Trophoblast cell (in vitro differentiated cells and primary cell): Measurements from ENCODE around the gene TNNT1.

Experiments used
- DNase-seq, 2 donors: peaks; one replicate each; pipeline ENCODE4 v3.0.0-alpha.2; 2016
- H2AFZ ChIP-seq: 2 replicates; pipeline ENCODE4 v1.6.1; 2013; ENCODE audit warnings: low read length, moderate library complexity, mild to moderate bottlenecking; ENCODE audit not compliant: insufficient read depth, poor library complexity
- H2AK5ac ChIP-seq: 2 replicates; pipeline ENCODE4 v1.6.1; 2013; ENCODE audit warnings: mild to moderate bottlenecking, low read length
- H2BK120ac ChIP-seq: 2 replicates; pipeline ENCODE4 v1.6.1; 2013; ENCODE audit warnings: low read length, mild to moderate bottlenecking, moderate library complexity; ENCODE audit not compliant: insufficient read depth, poor library complexity
- H2BK12ac ChIP-seq: 2 replicates; pipeline ENCODE4 v1.6.1; 2013; ENCODE audit warnings: mild to moderate bottlenecking, low read length, moderate library complexity
- H2BK5ac ChIP-seq: 2 replicates; pipeline ENCODE4 v1.6.1; 2013; ENCODE audit warnings: low read length, low read depth, moderate library complexity, mild to moderate bottlenecking; ENCODE audit not compliant: poor library complexity
- H3K14ac ChIP-seq: 2 replicates; pipeline ENCODE4 v1.6.1; 2013; ENCODE audit warnings: mild to moderate bottlenecking, low read length
- H3K18ac ChIP-seq: 2 replicates; pipeline ENCODE4 v1.6.1; 2013; ENCODE audit warnings: mild to moderate bottlenecking, low read length
- H3K23ac ChIP-seq: 2 replicates; pipeline ENCODE4 v1.6.1; 2013; ENCODE audit warnings: low read length
- H3K27ac ChIP-seq: 2 replicates; pipeline ENCODE4 v1.5.1; 2013; ENCODE audit warnings: low read depth, mild to moderate bottlenecking, inconsistent platforms, low read length, moderate library complexity
- H3K27me3 ChIP-seq: 2 replicates; pipeline ENCODE4 v1.6.1; 2013; ENCODE audit warnings: inconsistent platforms, mild to moderate bottlenecking, low read length, moderate library complexity; ENCODE audit not compliant: insufficient read depth
- H3K36me3 ChIP-seq, 2 experiments: 1 replicate in 1 of 2; 2 replicates in 1 of 2; pipeline ENCODE4 v1.6.1; 2013; ENCODE audit warnings: low read length in 2 of 2, mild to moderate bottlenecking in 2 of 2, moderate library complexity in 1 of 2; ENCODE audit not compliant: insufficient read depth in 2 of 2, control insufficient read depth in 1 of 2
- H3K4ac ChIP-seq: 2 replicates; pipeline ENCODE4 v1.6.1; 2013; ENCODE audit warnings: low read depth, mild to moderate bottlenecking, low read length, moderate library complexity
- H3K4me1 ChIP-seq, 2 experiments: 1 replicate in 1 of 2; 2 replicates in 1 of 2; pipeline ENCODE4 v1.6.1; 2013; ENCODE audit warnings: low read length in 2 of 2, mild to moderate bottlenecking in 2 of 2, moderate library complexity in 1 of 2; ENCODE audit not compliant: insufficient read depth in 2 of 2, control insufficient read depth in 1 of 2
- H3K4me2 ChIP-seq: 2 replicates; pipeline ENCODE4 v1.6.1; 2013; ENCODE audit warnings: inconsistent platforms, mild to moderate bottlenecking, low read length, moderate library complexity
- H3K4me3 ChIP-seq: 2 replicates; pipeline ENCODE4 v1.5.1; 2013; ENCODE audit warnings: mild to moderate bottlenecking, low read depth, low read length, inconsistent platforms
- H3K79me1 ChIP-seq: one replicate; pipeline ENCODE4 v1.6.1; 2013; ENCODE audit warnings: low read length
- H3K79me2 ChIP-seq: 2 replicates; pipeline ENCODE4 v1.6.1; 2013; ENCODE audit warnings: low read length, mild to moderate bottlenecking; ENCODE audit not compliant: control insufficient read depth, insufficient read depth, poor library complexity
- H3K9ac ChIP-seq: 2 replicates; pipeline ENCODE4 v1.6.1; 2013; ENCODE audit warnings: mild to moderate bottlenecking, low read length
- H3K9me3 ChIP-seq: 2 replicates; pipeline ENCODE4 v1.6.1; 2013; ENCODE audit warnings: low read depth, mild to moderate bottlenecking, control low read depth, inconsistent platforms, low read length; ENCODE audit not compliant: insufficient read depth
- H4K12ac ChIP-seq: 2 replicates; pipeline ENCODE4 v1.6.1; 2013; ENCODE audit warnings: low read depth, mild to moderate bottlenecking, low read length, moderate library complexity
- H4K8ac ChIP-seq: 2 replicates; pipeline ENCODE4 v1.6.1; 2013; ENCODE audit warnings: low read depth, mild to moderate bottlenecking, low read length, moderate library complexity
- H4K91ac ChIP-seq: one replicate; pipeline ENCODE4 v1.6.1; 2013; ENCODE audit warnings: low read depth, mild to moderate bottlenecking, low read length, moderate library complexity
- WGBS: extraction: QIAGEN DNeasy Blood & Tissue Kit; methylation state at CpG from one replicate; pipeline ENCODE4 v1.1.7; 2013; ENCODE audit warnings: missing lambda C conversion rate; ENCODE audit not compliant: insufficient read length, insufficient coverage; ENCODE audit errors: extremely low coverage; 5-methylcytosine and 5-hydroxymethylcytosine counted together

Gene TNNT1

DNA sequence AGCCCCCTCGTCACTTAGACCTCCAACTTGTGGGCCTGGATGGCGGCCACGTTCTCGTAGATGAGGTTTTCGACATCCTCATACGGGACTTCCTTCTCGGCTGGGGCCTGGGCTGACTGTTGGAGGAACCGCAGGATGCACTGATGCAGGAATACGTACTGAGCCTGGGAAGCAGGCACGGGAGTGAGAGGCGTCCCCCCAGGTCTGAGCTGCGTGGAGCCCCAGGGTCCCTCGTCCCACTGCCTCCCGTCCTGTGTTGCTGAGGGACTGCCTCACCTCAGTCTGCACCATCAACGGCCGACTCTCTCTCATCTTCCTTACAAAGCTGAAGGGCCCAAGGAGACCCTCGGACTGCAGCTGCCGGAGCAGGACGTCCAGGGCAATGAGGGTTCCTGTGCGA, 32.7 kb upstream of the TNNT1 start:
- Histone ChIP-seq H4K12ac (no peak overlapping the region), H3K4me3 (no peak overlapping the region), H3K27ac (no peak overlapping the region), H3K23ac (no peak overlapping the region), H2AK5ac (no peak overlapping the region), H3K36me3 (no peaks in the 10 kb centered on the region), H3K9me3 (peaks cover 6% of the 10 kb centered on the region), H3K27me3 (peaks cover 14% of the 10 kb centered on the region), H3K14ac (no peak overlapping the region), H2BK120ac (no peak overlapping the region), H3K4me2 (no peak overlapping the region), H2AFZ (no peak overlapping the region), H3K9ac (no peak overlapping the region), H2BK5ac (no peak overlapping the region), H3K4me1 (peaks cover 0 to 10% of the 10 kb centered on the region in 2 experiments), H3K18ac (no peak overlapping the region), H3K4ac (no peak overlapping the region), H3K79me1 (no peaks in the 10 kb centered on the region), H3K79me2 (no peaks in the 10 kb centered on the region), H2BK12ac (no peak overlapping the region), H4K91ac (no peak overlapping the region), H4K8ac (no peak overlapping the region)
- no peak for DNase-seq
- WGBS: no CpG with 5 or more reads among the region's 20 CpGs

DNA sequence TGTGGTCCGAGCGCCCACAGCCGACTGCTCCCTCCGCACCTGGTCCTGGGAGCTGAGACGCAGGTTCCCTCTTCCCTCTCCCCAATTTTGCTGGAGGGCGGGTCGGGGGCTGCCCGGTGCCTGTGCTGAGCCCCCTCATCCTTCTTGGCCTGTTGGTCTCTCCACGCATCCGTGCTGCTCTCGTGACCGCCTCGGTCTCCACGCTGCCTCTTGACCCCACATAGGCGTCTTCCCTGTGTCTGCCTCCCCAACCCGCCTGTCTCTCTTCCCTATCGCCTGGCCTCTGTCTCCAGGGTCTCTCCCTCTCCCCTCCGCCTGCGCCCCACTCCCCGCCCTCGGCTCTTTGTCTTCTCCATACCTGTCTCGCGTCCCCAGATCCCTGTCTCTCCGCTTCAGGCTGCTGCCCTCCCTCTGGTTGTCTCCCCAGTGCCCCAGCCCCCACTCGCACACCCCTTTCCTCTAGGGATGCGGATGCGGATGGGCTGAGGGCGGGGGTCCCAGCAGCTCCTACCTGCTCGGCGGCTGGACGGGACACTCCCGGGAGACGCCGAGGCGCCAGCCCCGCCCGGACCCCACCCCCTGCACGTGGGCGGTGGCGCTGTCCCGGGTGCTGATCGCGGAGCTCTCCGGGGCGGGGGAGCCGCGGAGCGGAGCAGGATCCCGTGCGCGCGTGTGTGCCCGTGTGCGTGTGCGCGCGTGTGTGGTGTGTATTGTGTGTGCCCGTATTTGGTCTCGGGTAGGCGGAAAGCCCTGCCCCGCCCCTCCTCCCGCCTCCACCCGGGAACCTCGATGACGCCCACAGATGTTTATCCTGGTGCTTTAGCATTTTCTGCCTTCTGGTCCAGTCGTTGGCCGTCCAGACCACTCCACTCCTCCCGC, 30.8 kb upstream of the TNNT1 start, which contains the start of gene SYT5:
TSS of gene SYT5 (minus strand) at position 684 of the 879 bp plus-strand sequence. CDS start 1,248 bp downstream, outside the sequence.
- no CpG with 5 or more reads among the region's 68 CpGs for WGBS
- Histone ChIP-seq H3K23ac (no peak within 1 kb of the TSS), H4K8ac (no peak within 1 kb of the TSS), H3K79me1 (no peaks in the 10 kb centered on the region), H3K18ac (no peak within 1 kb of the TSS), H3K79me2 (no peaks in the 10 kb centered on the region), H2BK120ac (no peak within 1 kb of the TSS), H3K27me3 (peaks cover 14% of the 10 kb centered on the region), H3K4me2 (peak within 1 kb of the TSS; percentile 53), H4K91ac (no peak within 1 kb of the TSS), H3K9ac (no peak within 1 kb of the TSS), H3K4ac (no peak within 1 kb of the TSS), H3K4me1 (peaks cover 0 to 10% of the 10 kb centered on the region in 2 experiments), H3K9me3 (peaks cover 14% of the 10 kb centered on the region), H2AK5ac (no peak within 1 kb of the TSS), H4K12ac (no peak within 1 kb of the TSS), H3K36me3 (no peaks in the 10 kb centered on the region), H2AFZ (no peak within 1 kb of the TSS), H2BK12ac (no peak within 1 kb of the TSS), H3K27ac (no peak within 1 kb of the TSS), H3K4me3 (peak within 1 kb of the TSS; percentile 48), H2BK5ac (no peak within 1 kb of the TSS), H3K14ac (no peak within 1 kb of the TSS)
- DNase-seq: peak in 1 of 2 donors; percentile 52

DNA sequence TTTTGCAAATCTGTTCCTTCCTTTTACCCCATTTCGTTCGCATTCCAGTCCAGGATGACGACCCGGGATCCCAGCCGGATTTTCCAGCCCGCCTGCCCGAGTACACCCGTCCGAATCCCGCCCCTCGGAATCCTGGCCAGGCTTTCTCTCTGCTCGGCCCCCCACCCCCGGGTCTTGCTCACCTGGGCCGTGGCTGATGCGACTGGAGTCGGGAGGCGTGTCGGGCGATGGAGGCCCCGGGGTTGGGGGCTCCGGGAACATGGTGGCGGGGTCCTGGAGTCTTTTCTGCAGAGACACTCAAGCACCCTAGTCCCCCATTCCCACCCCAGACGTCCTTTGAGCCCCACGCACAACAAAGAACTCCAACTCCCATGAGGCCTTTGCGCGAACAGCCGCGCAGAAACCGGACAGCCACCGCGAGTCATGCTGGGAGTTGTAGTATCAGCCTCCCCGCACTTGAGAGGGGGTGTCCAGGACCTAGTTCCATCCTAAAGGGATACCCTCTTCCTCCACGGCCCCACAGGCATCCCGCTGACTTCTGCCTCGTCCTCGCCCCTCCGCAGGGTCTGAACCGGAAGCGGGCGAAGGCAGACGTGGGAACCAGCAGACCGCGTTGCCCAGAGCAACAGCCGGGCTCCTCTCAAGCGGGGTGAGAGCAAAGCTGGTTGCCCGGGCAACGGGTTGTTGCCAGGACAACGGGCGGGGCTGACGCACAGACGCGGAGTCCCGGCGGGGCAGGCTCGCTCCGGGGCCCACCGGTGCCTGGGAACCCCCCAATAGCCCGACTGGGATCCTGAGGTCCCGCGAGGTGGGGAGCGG, 30.0 kb upstream of the TNNT1 start:
- peaks cover 19% of the 10 kb centered on the region for H3K9me3 ChIP-seq
- H2AFZ ChIP-seq: no peak overlapping the region
- no peak overlapping the region for H3K4ac ChIP-seq
- H2BK12ac ChIP-seq: no peak overlapping the region
- no peaks in the 10 kb centered on the region for H3K79me1 ChIP-seq
- no CpG with 5 or more reads among the region's 61 CpGs for WGBS
- no peak overlapping the region for H2BK120ac ChIP-seq
- peak overlapping the region; percentile 48 for H3K4me3 ChIP-seq
- H3K27me3 ChIP-seq: peaks cover 16% of the 10 kb centered on the region
- DNase-seq: peak in 1 of 2 donors; percentile 54
- H3K14ac ChIP-seq: no peak overlapping the region
- peaks cover 0 to 10% of the 10 kb centered on the region in 2 experiments for H3K4me1 ChIP-seq
- no peak overlapping the region for H3K23ac ChIP-seq
- peak overlapping the region; percentile 53 for H3K4me2 ChIP-seq
- H4K12ac ChIP-seq: no peak overlapping the region
- H3K18ac ChIP-seq: no peak overlapping the region
- no peak overlapping the region for H2AK5ac ChIP-seq
- H2BK5ac ChIP-seq: no peak overlapping the region
- H4K91ac ChIP-seq: no peak overlapping the region
- H4K8ac ChIP-seq: no peak overlapping the region
- no peaks in the 10 kb centered on the region for H3K79me2 ChIP-seq
- H3K36me3 ChIP-seq: no peaks in the 10 kb centered on the region
- H3K27ac ChIP-seq: no peak overlapping the region
- H3K9ac ChIP-seq: no peak overlapping the region

DNA sequence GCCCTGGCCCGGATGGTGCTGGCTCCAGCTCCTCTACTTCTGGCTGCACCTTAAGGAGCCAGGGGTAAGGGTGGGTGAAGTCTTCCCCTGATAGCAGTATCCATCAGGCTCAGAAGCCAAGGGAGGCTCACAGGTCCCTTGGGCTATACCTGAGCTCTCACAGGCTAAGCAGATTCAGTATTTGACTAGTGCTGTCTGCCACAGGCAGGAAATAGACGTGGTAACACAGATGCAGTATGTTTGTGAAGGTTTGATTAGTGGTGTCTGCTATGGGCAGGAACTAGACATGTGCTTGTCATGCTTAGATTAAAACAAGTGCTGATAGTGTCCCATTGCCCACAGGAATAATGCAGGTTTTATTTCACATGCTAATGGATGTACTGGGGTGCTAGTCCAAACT, 27.1 kb upstream of the TNNT1 start:
- H2BK120ac ChIP-seq: no peak overlapping the region
- WGBS: no CpG with 5 or more reads among the region's 2 CpGs
- no peak overlapping the region for H3K27ac ChIP-seq
- H3K27me3 ChIP-seq: peaks cover 33% of the 10 kb centered on the region
- no peak overlapping the region for H4K8ac ChIP-seq
- no peaks in the 10 kb centered on the region for H3K36me3 ChIP-seq
- H2BK5ac ChIP-seq: no peak overlapping the region
- H3K4ac ChIP-seq: no peak overlapping the region
- H3K4me3 ChIP-seq: no peak overlapping the region
- H3K18ac ChIP-seq: no peak overlapping the region
- no peak overlapping the region for H3K4me2 ChIP-seq
- no peaks in the 10 kb centered on the region for H3K79me1 ChIP-seq
- H4K12ac ChIP-seq: no peak overlapping the region
- no peak for DNase-seq
- peaks cover 26% of the 10 kb centered on the region for H3K9me3 ChIP-seq
- no peak overlapping the region for H2AFZ ChIP-seq
- H3K9ac ChIP-seq: no peak overlapping the region
- no peak overlapping the region for H3K23ac ChIP-seq
- H3K79me2 ChIP-seq: no peaks in the 10 kb centered on the region
- no peak overlapping the region for H2BK12ac ChIP-seq
- peaks cover 0 to 17% of the 10 kb centered on the region in 2 experiments for H3K4me1 ChIP-seq
- no peak overlapping the region for H2AK5ac ChIP-seq
- no peak overlapping the region for H4K91ac ChIP-seq
- no peak overlapping the region for H3K14ac ChIP-seq
